Lower lobe of right lung (tissue), 2 donors: ENCODE measurements around the gene MBNL1. TPM values are rescaled to one million over a fixed set of nuclear protein-coding genes. Genes with fewer than 3 reads are reported as not detected.
A peak's percentile ranks its signal among the peaks of the same experiment; 100 is the strongest.

Experiments
- ATAC-seq, 2 donors: fragments of 200-7000 bp; cut with Tn5 transposase; one replicate each; pipeline ENCODE4 v1.9.1; 2020 to 2022; ENCODE audit warnings: mild to moderate bottlenecking in 2 of 2, moderate library complexity in 2 of 2
- DNase-seq: peaks from one replicate; pipeline ENCODE4 v3.0.0-alpha.2; 2020
- H3K27ac ChIP-seq: fragments of 200-600 bp; one replicate; pipeline ENCODE4 v1.8.0; 2022
- H3K27me3 ChIP-seq: fragments of 200-600 bp; one replicate; pipeline ENCODE4 v1.8.0; 2022; ENCODE audit warnings: low read depth
- H3K36me3 ChIP-seq: fragments of 200-600 bp; one replicate; pipeline ENCODE4 v1.8.0; 2022; ENCODE audit warnings: mild to moderate bottlenecking
- H3K4me1 ChIP-seq: fragments of 200-600 bp; one replicate; pipeline ENCODE4 v1.8.0; 2022
- H3K4me3 ChIP-seq: fragments of 200-600 bp; one replicate; pipeline ENCODE4 v1.8.0; 2022; ENCODE audit warnings: mild to moderate bottlenecking
- H3K9me3 ChIP-seq: fragments of 200-600 bp; one replicate; pipeline ENCODE4 v1.8.0; 2022
- CTCF ChIP-seq: fragments of 200-600 bp; IDR thresholded peaks from one replicate; pipeline ENCODE4 v1.8.0; 2022; ENCODE audit warnings: antibody characterized with exemption, mild to moderate bottlenecking
- intact Hi-C: fragments of 100-400 bp; cut with DNase I; formaldehyde crosslinking; loops from one replicate; pipeline ENCODE4 v1.11.0; 2022
- total RNA-seq: library from RNA; stranded (reverse); fragmentation: NEBNext Ultra II Directional; extraction: Animal tissue kit (Norgen Biotek cat#: 25700); gene quantifications from one replicate; pipeline ENCODE4 v1.2.1, GENCODE V29; 2021
- donor health status: DM: no; HTN: yes; CAD: no; lungs with severe emphysema.

MBNL1 gene
- total RNA-seq, 1 donor from 2014 or later, result 235 TPM

GRCh38 chr3:152419748-152420147 lies 151.0 kb downstream of the MBNL1 start:
- TF ChIP-seq CTCF, result no peak
- ATAC-seq, result no peak
- no peaks in the 10 kb centered on the region for H3K4me1 ChIP-seq
- H3K4me3 ChIP-seq, result no peak overlapping the region
- no peak overlapping the region for H3K27ac ChIP-seq
- peaks cover 68% of the 10 kb centered on the region for H3K36me3 ChIP-seq
- no peaks in the 10 kb centered on the region for H3K9me3 ChIP-seq
- intact Hi-C loops, result no loop called here
- H3K27me3 ChIP-seq, result no peaks in the 10 kb centered on the region
- DNase-seq, result no peak

- Histone ChIP-seq H3K9me3 (no peaks in the 10 kb centered on the region), H3K27me3 (no peaks in the 10 kb centered on the region), H3K4me1 (peaks cover 1% of the 10 kb centered on the region), H3K4me3 (no peak overlapping the region), H3K36me3 (peaks cover 54% of the 10 kb centered on the region), H3K27ac (no peak overlapping the region)
- no peak for DNase-seq
- no peak for TF ChIP-seq CTCF
- intact Hi-C loops, result no loop called here
- no peak for ATAC-seq
Observed at GRCh38 chr3:152421162-152421561, 152.4 kb downstream of the MBNL1 start.

DNA sequence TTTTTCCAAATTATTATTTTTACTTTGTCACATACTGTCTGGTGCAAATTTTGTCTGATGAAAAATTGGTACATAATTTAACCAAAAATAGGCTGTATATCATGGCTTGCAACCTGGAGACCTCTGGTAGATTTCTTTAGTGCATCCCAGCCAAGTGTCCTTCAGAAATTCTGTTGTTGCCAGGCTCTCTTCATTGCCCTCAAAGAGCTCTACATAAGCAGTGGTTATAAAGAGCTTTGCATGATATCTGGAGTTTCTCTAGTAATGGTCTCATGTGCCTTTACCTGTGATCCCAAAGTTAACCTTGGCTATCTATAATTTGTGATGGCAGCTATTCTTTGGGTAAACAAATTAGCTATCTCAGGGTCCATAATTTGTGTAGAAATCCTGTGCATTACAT lies 157.7 kb downstream of the MBNL1 start:
- no peak for DNase-seq
- H3K27me3 ChIP-seq, result no peaks in the 10 kb centered on the region
- H3K27ac ChIP-seq, result peak overlapping the region; percentile 11
- no peak overlapping the region for H3K4me3 ChIP-seq
- H3K9me3 ChIP-seq, result no peaks in the 10 kb centered on the region
- intact Hi-C loops, result no loop called here
- peaks cover 12% of the 10 kb centered on the region for H3K36me3 ChIP-seq
- no peak for TF ChIP-seq CTCF
- peaks cover 38% of the 10 kb centered on the region for H3K4me1 ChIP-seq
- ATAC-seq, result peak in 1 of 2 donors; percentile 33

GRCh38 chr3:152428577-152428976 lies 159.8 kb downstream of the MBNL1 start:
- ATAC-seq (no peak), DNase-seq (no peak)
- Histone ChIP-seq H3K36me3 (peaks cover 25% of the 10 kb centered on the region), H3K4me1 (peaks cover 38% of the 10 kb centered on the region), H3K4me3 (no peak overlapping the region), H3K9me3 (no peaks in the 10 kb centered on the region), H3K27ac (no peak overlapping the region), H3K27me3 (no peaks in the 10 kb centered on the region)
- intact Hi-C loops, result no loop called here
- no peak for TF ChIP-seq CTCF

- Histone ChIP-seq H3K4me1 (peaks cover 43% of the 10 kb centered on the region), H3K27me3 (no peaks in the 10 kb centered on the region), H3K27ac (peak overlapping the region; percentile 8), H3K9me3 (no peaks in the 10 kb centered on the region), H3K4me3 (no peak overlapping the region), H3K36me3 (peaks cover 35% of the 10 kb centered on the region)
- ATAC-seq (peak; percentile 35 to 64), DNase-seq (no peak)
- intact Hi-C loops, result no loop called here
- TF ChIP-seq CTCF, result no peak
Observed at GRCh38 chr3:152430223-152431002, 161.7 kb downstream of the MBNL1 start.
